HepG2 (cell line): Measurements from ENCODE around the gene PLK5. TPM values are rescaled to one million over a fixed set of nuclear protein-coding genes. Genes with fewer than 3 reads are reported as not detected.

Experiments used
- ATAC-seq: fragments of 200-7000 bp; cut with Tn5 transposase; 3 replicates; pipeline ENCODE4 v1.9.1; 2020; ENCODE audit warnings: mild to moderate bottlenecking, moderate library complexity
- BruUV-seq: library from RNA; stranded (reverse); fragments of 400-500 nt; replicated peaks from 2 replicates; lab custom pipeline; 2021; lab: Mats Ljungman, UMichigan
- CTCF ChIA-PET: fragments of 300-600 bp; formaldehyde crosslinking; extraction: SDS; loops from one replicate; lab custom pipeline; 2021; ENCODE audit warnings: low total read pairs, inconsistent platforms, low intra/inter-chr PET ratio; lab: Yijun Ruan, JAX
- POLR2A ChIA-PET: fragments of 350-600 bp; sonication (Branson Sonifier 250); formaldehyde crosslinking; loops from one replicate; lab custom pipeline; 2020; ENCODE audit warnings: antibody characterized with exemption, inconsistent platforms; lab: Yijun Ruan, JAX
- DNase-seq: peaks from one replicate; pipeline ENCODE4 v3.0.0-alpha.2; 2015; ENCODE audit warnings: low spot score
- FAIRE-seq: peaks from 3 replicates; lab custom pipeline; 2011; peaks lifted over from hg19 to GRCh38; lab: Jason Lieb, UNC
- H2AFZ ChIP-seq: one replicate; pipeline ENCODE4 v1.6.1; 2011; ENCODE audit warnings: low read length, inconsistent platforms
- H3K27ac ChIP-seq: fragments of 300-600 bp; 3 replicates; pipeline ENCODE4 v1.8.0; 2011; ENCODE audit warnings: mixed run types, mild to moderate bottlenecking, mixed read lengths, low read length, inconsistent platforms; ENCODE audit not compliant: insufficient read depth; ENCODE audit errors: extremely low read length
- H3K27me3 ChIP-seq, 2 experiments: fragments of 200-600 bp in 1 of 2; 2 replicates in 1 of 2; 3 replicates in 1 of 2; pipeline versions ENCODE4 v1.6.0 to v1.8.0; 2011; ENCODE audit warnings: low read length in 2 of 2, mild to moderate bottlenecking in 2 of 2, moderate library complexity in 2 of 2, inconsistent platforms in 1 of 2; ENCODE audit not compliant: insufficient read depth in 2 of 2, control insufficient read depth in 1 of 2
- H3K36me3 ChIP-seq, 2 experiments: fragments of 200-600 bp in 1 of 2; replicated peaks in 1 of 2; 2 replicates in 1 of 2; 3 replicates in 1 of 2; pipeline versions ENCODE4 v1.5.1 to v1.8.0; 2011; ENCODE audit warnings: low read length in 2 of 2, inconsistent platforms in 1 of 2; ENCODE audit not compliant: insufficient read depth in 2 of 2, control insufficient read depth in 1 of 2
- H3K4me1 ChIP-seq: 2 replicates; pipeline ENCODE4 v1.5.1; 2012; ENCODE audit warnings: low read length, inconsistent platforms; ENCODE audit not compliant: insufficient read depth
- H3K4me2 ChIP-seq: 2 replicates; pipeline ENCODE4 v1.6.0; 2011; ENCODE audit warnings: low read depth, low read length, inconsistent platforms
- H3K4me3 ChIP-seq, 3 experiments: fragments of 200-600 bp in 1 of 3; sonication (generic), shearing (Covaris generic) in 1 of 3; replicated peaks in 1 of 3; 2 replicates each; pipeline ENCODE4 v1.5.1; 2011 to 2016; ENCODE audit warnings: low read length in 3 of 3, inconsistent platforms in 2 of 3, low read depth in 2 of 3, mild to moderate bottlenecking in 2 of 3, control low read depth in 1 of 3, mixed read lengths in 1 of 3; ENCODE audit not compliant: insufficient read depth in 1 of 3
- H3K79me2 ChIP-seq: one replicate; pipeline ENCODE4 v1.6.1; 2011; ENCODE audit warnings: low read length, inconsistent platforms; ENCODE audit not compliant: insufficient read depth
- H3K9ac ChIP-seq: 2 replicates; pipeline ENCODE4 v1.6.0; 2011; ENCODE audit warnings: mild to moderate bottlenecking, low read depth, low read length, inconsistent platforms; ENCODE audit not compliant: insufficient read depth
- H3K9me3 ChIP-seq: 2 replicates; pipeline ENCODE4 v1.5.1; 2012; ENCODE audit warnings: mild to moderate bottlenecking, low read length
- H4K20me1 ChIP-seq: 2 replicates; pipeline ENCODE4 v1.6.0; 2011; ENCODE audit warnings: inconsistent platforms, mild to moderate bottlenecking, low read length, moderate library complexity; ENCODE audit not compliant: insufficient read depth
- ATM ChIP-seq: fragments of 450-650 bp; IDR thresholded peaks from 2 replicates; pipeline ENCODE4 v1.7.1; 2017; ENCODE audit warnings: mild to moderate bottlenecking, borderline replicate concordance
- KDM2A ChIP-seq: sonication (generic); formaldehyde crosslinking; IDR thresholded peaks from 2 replicates; pipeline ENCODE4 v1.4.0; 2020; ENCODE audit warnings: low read depth, missing genetic modification reagents, borderline replicate concordance
- PHF21A ChIP-seq: sonication (generic); formaldehyde crosslinking; IDR thresholded peaks from 2 replicates; pipeline ENCODE4 v1.5.0; 2020; ENCODE audit warnings: mild to moderate bottlenecking, missing genetic modification reagents
- ZNF431 ChIP-seq: sonication (generic); formaldehyde crosslinking; IDR thresholded peaks from 2 replicates; pipeline ENCODE4 v1.9.0; 2022; ENCODE audit warnings: missing genetic modification reagents, low read depth, mild to moderate bottlenecking, borderline replicate concordance
- ZNF563 ChIP-seq: sonication (generic); formaldehyde crosslinking; IDR thresholded peaks from 2 replicates; pipeline ENCODE4 v1.8.0; 2022; ENCODE audit warnings: mild to moderate bottlenecking, moderate library complexity, missing genetic modification reagents
- WGBS: methylation state at CpG from one replicate; pipeline ENCODE4 v1.1.6; 2017; ENCODE audit warnings: low lambda C conversion rate; 5-methylcytosine and 5-hydroxymethylcytosine counted together
- in situ Hi-C: cut with HindIII; loops from 2 replicates; pipeline ENCODE4 v1.10.0; 2017; ENCODE audit warnings: low pct_unique_long_range_greater_than_20kb; ENCODE audit not compliant: extremely low pct_ligation_motif_present
- intact Hi-C: fragments of 100-400 bp; cut with micrococcal nuclease; formaldehyde crosslinking; loops from one replicate; pipeline ENCODE4 v1.10.0; 2022; ENCODE audit not compliant: unreplicated experiment
- polyA plus RNA-seq, 8 experiments: library from polyadenylated mRNA; depleted of rRNA in 3 of 8; stranded (reverse) in 7 of 8; unstranded in 1 of 8; fragments of >200 nt; fragmentation: Illumina TruSeq in 4 of 8; extraction: Trizol in 4 of 8; gene quantifications; 2 replicates each; pipeline versions ENCODE4 v1.2.1 to v1.2.3, GENCODE V29; 2011 to 2016; ENCODE audit warnings: low read depth in 4 of 8, missing spikeins in 1 of 8, mixed read lengths in 1 of 8; ENCODE audit not compliant: insufficient read depth in 1 of 8
- total RNA-seq, 5 experiments: library from RNA; depleted of rRNA; stranded (reverse); fragments of >200 nt; fragmentation: Illumina TruSeq; extraction: Trizol; gene quantifications; 2 replicates each; pipeline ENCODE4 v1.2.3, GENCODE V29; 2016; ENCODE audit warnings: low read depth in 1 of 5
- TF ChIP-seq, protein P1 (sequence below): sonication (generic); formaldehyde crosslinking; IDR thresholded peaks from 2 replicates; pipeline ENCODE4 v1.9.0; 2021; ENCODE audit warnings: mild to moderate bottlenecking, missing genetic modification reagents

Gene PLK5
- total and polyA plus RNA-seq, 2 of the 13 experiments (the other 11 are each of a cell fraction or from before 2014, with no cell fraction given), result not detected

DNA sequence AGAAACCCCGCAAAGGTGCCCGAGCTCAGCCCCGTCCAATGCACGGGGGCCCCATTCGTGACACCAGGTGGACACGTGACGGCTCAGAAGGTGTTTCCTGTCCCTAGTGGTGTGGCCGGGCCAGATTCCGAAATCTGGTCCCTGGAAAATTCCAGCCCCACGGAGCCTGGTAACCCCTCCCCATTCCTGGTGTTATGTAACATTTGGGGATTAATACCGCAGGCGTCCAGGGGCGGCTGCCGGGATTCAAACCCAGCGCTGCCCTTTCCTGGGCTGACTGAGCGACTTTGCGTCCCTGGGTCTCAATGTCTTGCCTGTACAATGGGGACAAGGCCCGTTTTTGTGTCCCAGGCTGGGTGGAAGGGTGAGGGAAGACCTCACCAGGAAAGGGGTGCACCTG, 1.0 kb upstream of the PLK5 start (continued):
- TF ChIP-seq, protein P1, sequence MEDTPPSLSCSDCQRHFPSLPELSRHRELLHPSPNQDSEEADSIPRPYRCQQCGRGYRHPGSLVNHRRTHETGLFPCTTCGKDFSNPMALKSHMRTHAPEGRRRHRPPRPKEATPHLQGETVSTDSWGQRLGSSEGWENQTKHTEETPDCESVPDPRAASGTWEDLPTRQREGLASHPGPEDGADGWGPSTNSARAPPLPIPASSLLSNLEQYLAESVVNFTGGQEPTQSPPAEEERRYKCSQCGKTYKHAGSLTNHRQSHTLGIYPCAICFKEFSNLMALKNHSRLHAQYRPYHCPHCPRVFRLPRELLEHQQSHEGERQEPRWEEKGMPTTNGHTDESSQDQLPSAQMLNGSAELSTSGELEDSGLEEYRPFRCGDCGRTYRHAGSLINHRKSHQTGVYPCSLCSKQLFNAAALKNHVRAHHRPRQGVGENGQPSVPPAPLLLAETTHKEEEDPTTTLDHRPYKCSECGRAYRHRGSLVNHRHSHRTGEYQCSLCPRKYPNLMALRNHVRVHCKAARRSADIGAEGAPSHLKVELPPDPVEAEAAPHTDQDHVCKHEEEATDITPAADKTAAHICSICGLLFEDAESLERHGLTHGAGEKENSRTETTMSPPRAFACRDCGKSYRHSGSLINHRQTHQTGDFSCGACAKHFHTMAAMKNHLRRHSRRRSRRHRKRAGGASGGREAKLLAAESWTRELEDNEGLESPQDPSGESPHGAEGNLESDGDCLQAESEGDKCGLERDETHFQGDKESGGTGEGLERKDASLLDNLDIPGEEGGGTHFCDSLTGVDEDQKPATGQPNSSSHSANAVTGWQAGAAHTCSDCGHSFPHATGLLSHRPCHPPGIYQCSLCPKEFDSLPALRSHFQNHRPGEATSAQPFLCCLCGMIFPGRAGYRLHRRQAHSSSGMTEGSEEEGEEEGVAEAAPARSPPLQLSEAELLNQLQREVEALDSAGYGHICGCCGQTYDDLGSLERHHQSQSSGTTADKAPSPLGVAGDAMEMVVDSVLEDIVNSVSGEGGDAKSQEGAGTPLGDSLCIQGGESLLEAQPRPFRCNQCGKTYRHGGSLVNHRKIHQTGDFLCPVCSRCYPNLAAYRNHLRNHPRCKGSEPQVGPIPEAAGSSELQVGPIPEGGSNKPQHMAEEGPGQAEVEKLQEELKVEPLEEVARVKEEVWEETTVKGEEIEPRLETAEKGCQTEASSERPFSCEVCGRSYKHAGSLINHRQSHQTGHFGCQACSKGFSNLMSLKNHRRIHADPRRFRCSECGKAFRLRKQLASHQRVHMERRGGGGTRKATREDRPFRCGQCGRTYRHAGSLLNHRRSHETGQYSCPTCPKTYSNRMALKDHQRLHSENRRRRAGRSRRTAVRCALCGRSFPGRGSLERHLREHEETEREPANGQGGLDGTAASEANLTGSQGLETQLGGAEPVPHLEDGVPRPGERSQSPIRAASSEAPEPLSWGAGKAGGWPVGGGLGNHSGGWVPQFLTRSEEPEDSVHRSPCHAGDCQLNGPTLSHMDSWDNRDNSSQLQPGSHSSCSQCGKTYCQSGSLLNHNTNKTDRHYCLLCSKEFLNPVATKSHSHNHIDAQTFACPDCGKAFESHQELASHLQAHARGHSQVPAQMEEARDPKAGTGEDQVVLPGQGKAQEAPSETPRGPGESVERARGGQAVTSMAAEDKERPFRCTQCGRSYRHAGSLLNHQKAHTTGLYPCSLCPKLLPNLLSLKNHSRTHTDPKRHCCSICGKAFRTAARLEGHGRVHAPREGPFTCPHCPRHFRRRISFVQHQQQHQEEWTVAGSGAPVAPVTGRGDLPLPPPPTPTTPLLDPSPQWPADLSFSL (CRISPR knock-in tag), result no peak
- TF ChIP-seq PHF21A (CRISPR knock-in tag) (peak; percentile 41; the same call in 1 of the 2 replicates), ZNF431 (CRISPR knock-in tag) (no peak), ZNF563 (CRISPR knock-in tag) (no peak)

- Histone ChIP-seq H3K4me3 (no peak overlapping the region), H3K27ac (no peak overlapping the region), H3K79me2 (no peaks in the 10 kb centered on the region), H3K36me3 (no peaks in the 10 kb centered on the region), H3K9me3 (no peaks in the 10 kb centered on the region), H4K20me1 (no peaks in the 10 kb centered on the region), H3K4me1 (peaks cover 20% of the 10 kb centered on the region), H3K27me3 (peaks cover 30 to 60% of the 10 kb centered on the region in 2 experiments), H2AFZ (no peak overlapping the region), H3K4me2 (no peak overlapping the region), H3K9ac (no peak overlapping the region)
- WGBS, result 68% methylated on average over 44 of the region's 49 CpGs
- FAIRE-seq, result peak; percentile 21
- CTCF ChIA-PET, result no interaction called here
- DNase-seq, result no peak
- BruUV-seq, result no TSS peak
- POLR2A ChIA-PET, result no interaction called here
- intact Hi-C loops, result no loop called here
- in situ Hi-C loops, result no loop called here
- no peak for ATAC-seq
- TF ChIP-seq, protein P1 (CRISPR knock-in tag), result peak; percentile 98
- TF ChIP-seq KDM2A (0 out of 2 replicates have a peak, but pooled peaks have one; percentile 1), ATM (peak; percentile 38; the same call in 1 of the 2 replicates)
These were observed 552 bp downstream of the PLK5 start for GRCh38 chr19:1524287-1524971.
